HL-60/S4 treated with phorbol 12-myristate 13-acetate at 8.2 ng/mL for 4 days and 3 days (cell line): ENCODE data around the gene OR12D3.
"Not testable (repeated sequence)": the region's sequence is repeated elsewhere in the genome, so short reads cannot be mapped to it uniquely, and the experiment has no call there.

Experiments
- in situ Hi-C: fragments of 300-500 bp; cut with MboI; formaldehyde crosslinking; loops from 2 replicates; pipeline ENCODE4 v1.15.0; 2022; ENCODE audit warnings: low sequenced_read_pairs

The OR12D3 gene, protein sequence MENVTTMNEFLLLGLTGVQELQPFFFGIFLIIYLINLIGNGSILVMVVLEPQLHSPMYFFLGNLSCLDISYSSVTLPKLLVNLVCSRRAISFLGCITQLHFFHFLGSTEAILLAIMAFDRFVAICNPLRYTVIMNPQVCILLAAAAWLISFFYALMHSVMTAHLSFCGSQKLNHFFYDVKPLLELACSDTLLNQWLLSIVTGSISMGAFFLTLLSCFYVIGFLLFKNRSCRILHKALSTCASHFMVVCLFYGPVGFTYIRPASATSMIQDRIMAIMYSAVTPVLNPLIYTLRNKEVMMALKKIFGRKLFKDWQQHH

DNA sequence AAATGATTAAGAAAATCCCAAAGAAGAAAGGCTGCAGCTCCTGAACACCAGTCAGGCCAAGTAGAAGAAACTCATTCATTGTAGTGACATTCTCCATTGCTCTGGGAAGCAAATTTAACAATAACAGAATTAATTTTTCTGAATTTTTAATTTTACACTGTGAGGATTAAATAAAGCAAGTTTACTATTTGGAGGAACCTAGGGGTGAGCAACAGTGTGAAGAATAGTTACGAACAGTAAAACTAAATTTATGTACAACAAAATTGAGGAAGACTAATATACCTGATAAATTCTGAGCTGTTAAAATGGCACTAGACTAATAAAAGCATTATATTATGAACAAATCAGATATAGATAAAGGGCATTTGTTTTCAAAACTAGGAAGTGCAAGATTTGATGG is at the start of gene OR12D3:
OR12D3 (minus strand) TSS at position 101 of the 400 bp plus-strand sequence; CDS start at position 97, 4 bp downstream.
- in situ Hi-C loops, result no loop called here

DNA sequence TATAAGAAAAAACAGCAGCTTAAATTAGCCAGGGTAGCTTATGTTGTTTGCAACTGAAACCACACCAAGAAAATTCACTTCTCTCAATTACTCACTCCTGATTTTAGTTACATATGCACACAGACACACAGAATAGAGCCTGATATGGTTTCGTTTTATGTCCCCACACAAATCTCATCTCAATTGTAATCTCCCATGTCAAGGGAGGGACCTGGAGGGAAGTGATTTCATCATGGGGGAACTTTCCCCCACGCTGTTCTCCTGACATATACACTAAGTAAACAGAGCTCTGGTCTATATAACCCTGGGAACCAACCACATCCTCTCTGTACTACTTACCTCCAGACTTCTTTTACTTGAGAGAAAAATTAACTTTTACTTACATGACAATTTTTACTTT is 49.5 kb upstream of the OR12D3 start:
- in situ Hi-C loops, result no loop called here

DNA sequence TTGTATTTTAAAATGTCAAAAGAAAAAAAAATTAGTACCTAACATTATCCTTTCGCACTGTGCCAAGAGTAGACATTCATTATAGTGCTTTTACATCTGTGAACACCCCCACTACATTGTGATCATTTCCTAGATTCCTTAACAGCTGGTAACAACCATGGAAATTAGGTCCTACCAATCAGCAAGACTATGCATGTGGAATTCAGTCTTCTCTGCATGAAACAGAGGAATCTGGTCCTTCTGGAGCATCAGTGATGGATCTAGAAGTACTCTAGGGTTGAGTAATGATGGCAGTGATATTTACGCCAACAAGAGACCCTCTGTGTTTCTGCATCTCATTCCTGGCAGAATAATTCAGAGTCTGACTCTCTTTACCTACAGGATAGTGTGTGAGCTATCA is 49.1 kb upstream of the OR12D3 start:
- in situ Hi-C loops, result no loop called here

DNA sequence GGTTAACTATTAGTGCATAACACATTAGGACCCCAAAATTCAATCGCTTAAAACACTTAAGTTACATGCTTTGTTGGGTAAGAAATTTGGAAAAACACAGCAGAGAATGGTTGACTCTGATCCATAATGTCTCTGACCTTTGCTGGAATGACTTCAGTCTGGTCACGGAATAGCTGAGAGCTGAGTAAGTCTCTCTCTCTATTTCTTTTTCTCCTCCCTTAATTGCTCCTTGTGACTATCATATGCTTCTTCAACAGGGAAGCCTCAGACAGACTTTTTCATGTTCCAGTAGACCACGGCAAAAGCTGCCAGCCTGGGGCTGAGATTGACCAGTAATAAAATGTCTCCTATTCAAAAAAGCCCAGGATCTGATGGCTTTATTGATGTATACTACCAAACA is 44.4 kb upstream of the OR12D3 start:
- in situ Hi-C loops, result no loop called here

DNA sequence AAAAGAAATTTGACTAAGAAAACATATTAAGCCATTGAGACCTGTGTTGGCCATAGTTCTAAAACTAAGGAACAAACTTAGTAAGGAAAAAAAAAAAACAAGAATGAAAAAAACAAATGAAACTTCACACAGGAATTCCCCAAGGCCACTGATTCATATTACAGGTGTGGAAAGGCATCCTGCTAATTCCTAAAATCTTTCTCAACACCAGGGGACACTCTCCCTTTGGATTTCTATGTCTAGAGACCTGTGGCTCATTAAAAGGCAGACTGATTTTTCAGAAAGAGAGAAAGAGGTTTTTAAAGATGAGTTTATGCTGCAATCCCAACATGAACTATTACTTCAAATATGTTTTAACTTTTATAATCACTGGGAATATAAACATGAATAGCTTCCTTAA is 39.5 kb upstream of the OR12D3 start, which contains the start of gene OR12D1:
OR12D1 (plus strand) TSS at position 341 of the 400 bp plus-strand sequence.
- in situ Hi-C loops, result no loop called here

DNA sequence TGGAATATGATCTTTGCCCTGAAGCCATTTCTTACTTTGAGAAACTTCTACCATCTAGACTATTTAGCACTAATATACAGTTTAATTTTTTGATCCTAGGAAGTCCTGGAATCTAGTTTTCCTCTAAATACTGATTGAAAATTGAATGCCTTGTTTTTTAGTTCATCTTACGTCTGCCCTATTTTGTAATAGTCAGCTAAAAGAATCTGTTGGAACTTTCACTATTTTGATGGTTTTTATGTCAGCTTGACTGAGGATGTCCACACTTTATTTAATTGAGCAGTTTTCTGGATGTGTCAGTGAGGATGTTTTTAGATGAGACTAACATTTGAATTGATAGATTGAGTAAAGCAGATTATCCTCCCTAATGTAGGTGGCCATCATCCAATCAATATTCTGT is 28.7 kb upstream of the OR12D3 start:
- in situ Hi-C loops, result no loop called here

GRCh38 chr6:29399525-29399924 is 24.4 kb upstream of the OR12D3 start:
- in situ Hi-C loops, result no loop called here

DNA sequence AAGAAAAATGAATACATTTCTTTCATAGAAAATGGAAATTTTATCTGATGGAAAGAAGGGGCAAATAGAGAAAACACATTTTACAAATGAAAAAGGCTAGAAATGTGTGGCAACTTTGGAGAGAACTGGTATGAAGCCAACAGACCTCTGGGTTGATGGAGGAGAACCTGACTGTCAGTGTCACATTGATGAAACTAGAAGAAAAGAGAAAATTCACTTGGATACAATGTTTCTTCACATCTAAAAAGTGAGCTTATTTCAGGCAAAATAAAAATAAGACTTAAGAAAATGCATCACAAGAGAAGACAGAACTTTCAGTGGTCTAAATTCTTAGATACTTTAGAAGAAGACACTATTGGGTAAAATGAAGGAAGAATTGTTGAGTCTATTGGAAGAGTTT is 20.2 kb upstream of the OR12D3 start, which contains the start of gene OR12D2:
OR12D2 (plus strand) TSS at position 301 of the 400 bp plus-strand sequence. CDS start 1,069 bp downstream, outside the sequence.
- in situ Hi-C loops, result no loop called here

DNA sequence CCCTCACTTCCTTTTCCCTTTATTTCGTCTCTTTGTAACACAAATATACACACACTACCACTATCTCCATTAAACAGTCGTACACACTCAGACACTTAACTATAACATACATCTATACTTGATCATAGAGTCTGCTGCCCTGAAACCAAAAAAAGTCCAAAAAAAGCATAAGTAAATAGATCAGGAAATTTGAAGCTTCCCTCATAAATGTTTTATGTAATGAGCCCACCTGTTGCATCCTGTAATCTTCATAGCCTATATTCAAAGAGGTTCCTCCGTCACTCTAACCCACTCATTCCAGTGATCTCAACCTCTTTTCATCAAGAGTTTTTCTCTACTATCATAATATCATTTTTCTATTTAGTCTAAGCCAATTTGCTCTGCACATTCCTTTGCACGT is 13.4 kb upstream of the OR12D3 start:
- in situ Hi-C loops, result no loop called here

- in situ Hi-C loops, result no loop called here
Observed at GRCh38 chr6:29376003-29376402, 912 bp upstream of the OR12D3 start.

- in situ Hi-C loops, result no loop called here
Observed at GRCh38 chr6:29368765-29369164, 6.3 kb downstream of the OR12D3 start, which contains the start of gene OR5V1. TSS of gene OR5V1 (minus strand) at chr6:29368865. CDS start at chr6:29356195, 12,670 bp downstream.

- in situ Hi-C loops, result no loop called here
Observed at GRCh38 chr6:29355603-29356002, 19.5 kb downstream of the OR12D3 start.

GRCh38 chr6:29354980-29355379 is 20.1 kb downstream of the OR12D3 start:
- in situ Hi-C loops, result no loop called here

DNA sequence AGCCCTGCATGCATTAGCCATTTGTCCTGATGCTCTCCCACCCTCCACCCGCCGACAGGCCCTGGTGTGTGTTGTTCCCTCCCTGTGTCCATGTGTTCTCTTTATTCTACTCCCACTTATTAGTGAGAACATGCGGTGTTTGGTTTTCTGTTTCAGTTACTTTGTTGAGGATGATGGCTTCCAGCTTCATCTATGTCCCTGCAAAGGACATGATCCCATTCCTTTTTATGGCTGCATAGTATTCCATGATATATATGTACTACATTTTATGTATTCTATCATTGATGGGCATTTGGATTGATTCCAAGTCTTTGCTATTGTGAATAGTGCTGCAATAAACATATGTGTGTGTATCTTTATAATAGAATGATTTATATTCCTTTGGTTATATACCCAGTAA is 25.7 kb downstream of the OR12D3 start:
- in situ Hi-C loops, result not testable (repeated sequence)

- in situ Hi-C loops, result no loop called here
Observed at GRCh38 chr6:29345380-29345779, 29.7 kb downstream of the OR12D3 start.

- in situ Hi-C loops, result no loop called here
Observed at GRCh38 chr6:29336269-29336668, 38.8 kb downstream of the OR12D3 start.

DNA sequence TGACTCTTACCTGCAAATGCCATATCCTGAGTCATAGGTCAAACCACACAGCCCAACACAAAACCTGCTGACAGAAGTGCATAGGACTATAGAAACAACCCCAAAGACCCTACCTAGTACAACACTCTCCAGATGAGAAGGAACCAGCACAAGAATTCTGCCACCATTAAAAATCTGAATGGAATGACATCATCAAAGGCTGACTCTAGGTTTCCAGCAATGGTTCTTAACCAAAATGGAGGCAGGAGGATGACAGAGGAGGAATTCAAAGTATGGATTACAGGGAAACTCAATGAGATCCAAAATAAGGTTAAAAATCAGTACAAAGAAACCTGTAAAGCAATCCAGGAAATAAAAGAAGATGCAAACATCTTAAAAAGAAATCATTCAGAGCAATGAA is 42.4 kb downstream of the OR12D3 start:
- in situ Hi-C loops, result no loop called here

DNA sequence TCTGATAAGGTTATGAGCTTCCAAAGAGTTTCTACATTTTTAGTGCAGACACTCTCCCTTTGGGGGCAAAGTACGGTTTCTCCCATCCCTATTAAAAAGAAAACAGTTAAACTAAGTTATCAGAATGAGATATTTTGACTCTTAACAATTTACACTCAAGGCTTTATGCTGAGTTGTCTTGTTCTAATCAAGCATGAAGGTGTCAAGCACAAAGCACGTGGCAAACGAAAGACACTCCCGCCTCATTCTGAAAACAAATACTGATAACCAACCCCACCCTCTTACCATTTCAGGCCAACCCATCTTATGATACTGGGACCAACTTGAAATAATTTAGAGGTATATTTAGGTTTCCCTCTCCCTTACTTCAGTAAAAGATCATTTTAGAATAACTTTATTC is 49.3 kb downstream of the OR12D3 start:
- in situ Hi-C loops, result no loop called here
